GM19238 (cell line): ENCODE results near the gene PTPRK.
"Not testable (repeated sequence)": the region's sequence is repeated elsewhere in the genome, so short reads cannot be mapped to it uniquely, and the experiment has no call there.

ENCODE experiments used
- DNase-seq: peaks from one replicate; pipeline ENCODE4 v3.0.0; 2011; ENCODE audit warnings: low spot score; ENCODE audit not compliant: insufficient read length

The PTPRK gene

DNA sequence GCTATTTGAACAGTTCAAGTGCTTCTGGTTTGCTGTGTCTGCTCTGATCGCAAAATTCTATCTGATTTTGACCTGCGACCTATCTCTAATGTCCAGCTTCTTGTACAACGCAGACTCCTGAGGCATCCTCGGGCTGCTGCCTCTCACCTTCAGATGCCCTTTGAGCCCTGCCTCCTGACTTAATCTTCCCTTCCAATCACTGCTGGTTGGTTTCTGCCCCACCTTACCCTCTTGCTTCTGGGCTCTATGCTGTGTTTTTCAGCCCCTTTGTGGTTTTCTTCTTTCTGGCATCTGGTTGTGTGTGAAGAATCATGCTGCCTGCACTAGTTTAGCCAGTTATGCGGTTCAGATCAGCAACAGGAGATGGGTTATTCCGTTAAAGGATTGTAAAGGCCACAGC lies 488.4 kb downstream of the PTPRK start:
- DNase-seq: no peak

DNA sequence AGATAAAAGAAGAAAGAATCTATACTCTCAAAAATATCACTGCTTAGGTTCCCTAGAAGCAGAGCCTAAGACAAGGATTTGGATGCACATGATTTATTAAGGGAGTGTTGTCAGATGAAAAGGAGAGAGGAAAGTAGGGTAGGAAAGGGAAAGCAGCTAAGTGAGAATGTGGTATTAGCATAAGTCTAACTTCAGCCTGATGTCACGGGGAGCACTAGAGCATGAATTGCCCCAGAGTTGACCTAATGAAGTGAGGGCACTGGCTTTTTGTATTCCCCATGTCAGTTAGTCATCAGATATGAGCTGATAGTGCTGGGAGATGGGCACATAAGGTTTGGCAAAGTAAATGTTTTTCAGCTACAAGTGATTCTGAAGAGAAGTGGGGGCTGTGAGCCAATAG lies 490.6 kb downstream of the PTPRK start:
- no peak for DNase-seq

DNA sequence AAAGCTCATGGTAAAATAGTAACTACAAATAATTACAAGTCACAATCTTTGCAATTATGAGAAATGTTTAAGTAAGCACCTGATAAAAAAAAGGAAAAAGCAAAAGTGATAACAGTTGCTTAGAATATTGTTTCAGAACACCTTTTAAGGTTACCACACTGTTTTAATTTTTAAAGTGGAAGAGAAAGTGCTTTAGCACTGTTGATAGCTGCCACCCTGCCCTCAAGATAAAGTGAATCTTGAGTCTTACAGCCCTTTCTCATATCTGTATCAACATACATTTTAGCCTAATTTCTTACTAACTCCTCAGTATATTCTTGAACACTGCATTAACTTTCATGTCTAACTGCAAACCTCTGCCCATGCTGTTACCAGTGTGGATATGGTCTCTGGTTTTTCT lies 492.2 kb downstream of the PTPRK start:
- DNase-seq: no peak

DNA sequence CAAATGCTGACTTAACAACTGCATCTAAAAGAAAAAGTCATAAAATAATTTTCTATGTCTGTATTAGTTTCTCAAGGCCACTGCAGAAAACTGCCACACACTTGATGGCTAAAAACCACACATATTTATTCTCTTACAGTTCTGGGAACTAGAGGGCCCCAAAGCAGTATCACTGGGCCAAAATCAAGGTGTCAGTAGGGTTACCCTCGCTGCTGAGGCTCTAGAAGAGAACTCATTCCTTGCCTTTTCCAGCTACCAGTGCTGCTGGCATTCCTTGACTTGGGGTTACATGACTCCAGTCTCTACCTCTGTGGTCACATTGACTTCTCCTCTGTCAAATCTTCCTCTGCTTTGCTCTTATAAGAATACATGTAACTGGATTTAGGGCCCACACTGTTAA lies 494.9 kb downstream of the PTPRK start:
- no peak for DNase-seq

DNA sequence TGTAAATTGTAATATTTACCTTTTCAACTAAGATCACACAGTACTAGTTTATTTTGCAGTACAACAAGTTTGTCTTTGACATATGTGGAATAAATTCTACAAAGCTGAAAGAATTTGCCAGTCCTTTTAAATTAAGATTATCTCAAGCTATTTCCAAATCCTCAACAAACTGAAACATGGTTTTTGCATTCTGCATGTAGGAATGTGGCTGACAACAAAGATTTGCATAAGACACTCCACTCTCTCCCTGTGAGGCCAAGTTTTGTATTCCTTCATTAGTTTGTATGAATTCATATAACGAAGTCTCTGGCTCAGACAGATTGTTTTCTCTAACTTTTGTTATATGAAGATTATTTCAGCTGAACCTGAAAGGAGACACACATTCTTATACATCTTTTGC lies 495.4 kb downstream of the PTPRK start:
- no peak for DNase-seq

DNA sequence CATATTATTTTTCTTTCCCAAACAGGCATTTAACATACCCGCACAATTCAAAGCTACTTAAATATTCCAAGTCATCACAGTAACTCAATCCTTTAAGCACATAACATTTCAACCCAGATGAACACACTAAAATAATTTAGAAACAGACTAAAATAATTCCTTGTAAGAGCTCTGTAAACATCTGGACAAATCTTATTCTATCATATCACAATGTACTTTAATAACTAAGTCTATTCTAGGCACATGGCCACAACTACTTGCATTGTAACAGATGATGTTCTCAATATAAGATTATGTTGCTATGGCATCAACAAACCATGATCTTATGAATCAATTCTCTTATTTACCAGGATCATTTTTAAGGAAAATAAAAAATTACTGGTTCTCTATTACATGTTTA lies 496.4 kb downstream of the PTPRK start:
- DNase-seq: no peak

DNA sequence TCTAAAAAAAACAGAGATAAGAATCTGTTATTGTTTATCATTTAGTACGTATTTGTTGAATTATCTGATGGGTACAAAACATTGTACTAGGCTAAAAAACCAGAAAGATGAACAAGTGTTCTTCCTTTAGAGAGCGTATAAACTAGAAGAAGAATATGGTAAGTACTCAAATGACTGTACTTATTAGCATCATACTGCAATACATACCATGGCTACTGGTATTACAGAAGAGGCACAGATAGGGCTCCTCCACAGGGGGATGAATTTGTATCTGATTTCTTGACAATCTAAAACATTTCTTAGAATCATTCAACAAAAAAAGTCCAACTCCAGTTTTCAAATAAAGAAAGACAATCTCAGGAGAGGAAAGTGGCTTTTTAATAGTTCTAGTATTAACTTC lies 501.6 kb downstream of the PTPRK start:
- no peak for DNase-seq

DNA sequence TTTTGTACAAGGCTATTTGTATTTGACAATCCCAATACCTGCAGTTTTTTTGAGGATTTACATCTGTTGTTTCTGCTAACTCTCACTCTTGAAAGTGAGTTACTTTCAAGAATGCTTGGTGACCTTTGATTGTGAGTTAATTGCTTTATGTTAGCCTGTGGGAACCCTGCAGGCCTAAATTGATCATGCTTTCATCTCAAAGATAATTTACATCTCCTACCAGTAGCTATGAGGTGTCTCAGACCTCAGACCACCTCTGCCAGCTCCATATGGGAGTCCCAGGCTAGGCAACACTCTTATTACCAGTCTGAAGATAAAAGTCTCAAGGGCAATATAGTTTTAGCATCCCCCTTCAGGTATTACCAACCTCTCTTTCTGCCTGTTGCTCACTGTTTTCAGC lies 503.1 kb downstream of the PTPRK start:
- no peak for DNase-seq

DNA sequence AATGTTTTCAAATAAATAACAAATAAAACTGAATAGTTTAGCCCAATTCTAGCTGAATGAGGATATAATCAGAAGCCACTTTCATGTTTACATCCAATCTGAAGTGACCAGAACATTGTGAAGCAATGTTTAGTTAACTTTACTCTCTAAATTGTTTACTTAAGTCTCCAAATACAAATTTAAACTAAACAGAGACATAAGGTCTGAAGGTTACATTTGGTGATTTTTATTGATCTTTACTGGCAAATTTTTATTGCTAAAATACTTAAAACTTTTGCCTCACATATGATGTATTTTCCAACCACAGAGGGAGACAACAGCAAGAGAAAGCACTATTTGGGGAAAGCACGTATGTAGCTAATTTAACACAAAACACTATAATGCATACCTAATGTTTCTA lies 512.7 kb downstream of the PTPRK start:
- no peak for DNase-seq

DNA sequence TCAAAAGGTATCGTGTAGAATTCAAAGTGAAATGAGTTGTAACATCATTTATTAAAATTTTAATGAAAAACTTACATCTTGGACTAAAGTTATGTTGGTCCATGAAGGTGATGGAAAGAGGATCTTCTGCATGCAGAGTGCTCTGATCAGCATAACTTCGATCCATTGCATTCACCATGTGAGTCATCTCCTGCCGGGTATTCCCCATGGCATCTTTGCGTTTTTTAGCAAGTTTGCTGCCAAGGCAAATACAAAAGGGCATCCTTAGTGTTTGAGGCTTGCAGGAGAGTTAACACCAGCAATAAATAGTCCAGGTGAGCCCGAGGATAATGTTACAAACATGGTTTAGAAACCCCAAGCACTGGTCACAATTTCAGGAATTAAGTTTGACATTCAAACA lies 515.4 kb downstream of the PTPRK start:
- DNase-seq: no peak

DNA sequence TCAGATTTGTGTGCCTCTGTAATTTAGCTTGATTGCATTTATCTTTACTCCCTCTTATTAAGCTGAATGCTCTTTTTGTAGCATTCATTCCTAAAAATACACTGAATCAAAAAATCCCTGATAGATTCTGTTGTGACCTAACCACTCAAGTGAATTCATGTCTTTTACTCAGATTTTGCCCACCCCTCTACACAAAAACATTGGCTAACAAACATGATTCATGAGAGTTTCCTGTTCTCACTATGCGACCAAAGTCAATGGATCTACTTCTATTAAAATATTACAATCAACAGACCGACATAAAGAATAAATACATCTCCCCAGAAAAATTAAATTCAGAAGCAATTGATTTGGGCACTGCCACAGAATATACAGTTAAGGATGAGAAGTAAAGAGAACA lies 520.0 kb downstream of the PTPRK start:
- no peak for DNase-seq

DNA sequence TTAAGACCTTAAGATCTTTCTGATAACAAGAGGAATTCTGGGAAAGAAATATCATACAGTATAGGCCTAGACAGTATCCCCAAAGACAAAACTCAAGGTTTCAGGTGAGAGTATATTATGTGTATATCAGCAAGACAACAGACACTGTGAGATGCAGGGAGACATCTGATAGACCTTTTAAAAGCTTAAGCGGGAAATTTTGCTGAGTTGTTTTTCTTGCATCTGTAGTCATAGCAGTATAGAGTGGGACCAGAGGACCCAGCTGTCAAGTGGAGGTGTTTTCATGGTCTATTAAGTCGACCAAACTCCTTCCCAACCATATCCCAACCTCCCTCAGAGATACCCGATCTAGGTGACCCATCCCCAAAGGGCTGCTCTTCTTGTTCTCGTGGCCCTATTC lies 521.4 kb downstream of the PTPRK start:
- no peak for DNase-seq

DNA sequence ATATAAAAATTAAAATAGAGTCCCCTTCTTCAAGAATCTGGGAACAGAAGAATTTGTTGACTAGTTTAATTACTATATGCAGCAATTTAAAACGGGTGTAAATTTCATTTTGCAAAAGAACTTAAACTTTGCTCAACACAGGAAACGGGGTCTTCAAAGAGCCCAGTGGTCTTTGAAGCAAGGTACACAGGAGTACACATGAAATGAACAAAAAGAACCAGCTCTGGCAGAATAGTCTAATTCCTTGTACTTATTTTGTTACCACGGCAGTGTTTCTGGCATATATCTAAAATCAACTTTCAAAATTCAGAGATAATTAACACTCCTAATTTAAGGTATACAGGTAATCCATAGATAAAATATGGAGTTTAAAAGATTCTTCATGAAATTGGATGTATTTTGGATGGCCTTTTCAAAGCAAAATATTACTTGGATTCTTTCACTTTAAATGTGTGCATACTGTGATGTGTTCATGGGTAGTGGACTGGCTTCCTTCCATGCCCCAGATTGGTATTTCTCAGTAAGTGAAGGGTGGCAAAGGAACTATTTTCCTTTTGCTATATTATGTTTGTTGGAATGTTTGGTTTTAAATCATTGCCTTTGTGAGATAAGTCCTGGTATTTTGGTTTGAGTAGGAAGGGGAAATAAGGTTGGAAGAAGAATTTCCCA lies 522.8 kb downstream of the PTPRK start:
- DNase-seq: no peak

DNA sequence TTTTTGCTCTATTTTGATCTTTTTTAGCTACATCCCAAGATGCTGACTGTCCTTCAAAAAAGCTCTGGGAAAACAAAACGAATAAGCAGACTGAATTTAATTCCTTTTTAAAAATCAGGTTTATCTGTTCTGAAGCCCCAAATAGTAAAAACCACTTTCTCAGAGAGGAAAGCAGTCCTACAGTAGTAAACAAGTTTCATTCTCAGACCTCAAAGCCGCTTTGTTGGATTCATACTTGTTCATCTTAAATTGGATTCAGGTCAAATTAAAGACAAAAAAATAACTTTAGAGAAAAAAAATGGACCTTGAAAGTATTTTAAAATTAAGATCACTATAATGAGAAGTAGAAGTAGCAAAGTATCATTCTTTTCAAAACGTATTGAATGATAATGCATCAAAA lies 523.5 kb downstream of the PTPRK start:
- DNase-seq: no peak

DNA sequence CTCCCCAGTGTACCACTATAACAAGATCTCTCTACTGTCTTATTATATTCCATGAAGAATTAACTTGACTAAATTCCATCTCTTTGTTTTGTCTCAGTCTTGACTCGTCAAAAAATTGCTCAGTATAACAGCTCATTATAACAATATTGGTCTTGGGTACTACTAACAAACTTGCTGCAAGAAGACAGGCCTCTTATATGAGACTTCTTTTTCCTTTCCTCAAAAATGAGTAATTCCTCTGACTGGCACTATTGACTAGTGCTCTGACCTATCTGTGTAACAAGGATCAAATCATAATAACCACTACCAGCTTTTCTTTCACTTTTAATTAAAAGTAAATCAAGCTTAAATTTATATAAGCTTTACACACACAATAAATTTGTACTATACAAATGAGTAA lies 528.3 kb downstream of the PTPRK start:
- no peak for DNase-seq

DNA sequence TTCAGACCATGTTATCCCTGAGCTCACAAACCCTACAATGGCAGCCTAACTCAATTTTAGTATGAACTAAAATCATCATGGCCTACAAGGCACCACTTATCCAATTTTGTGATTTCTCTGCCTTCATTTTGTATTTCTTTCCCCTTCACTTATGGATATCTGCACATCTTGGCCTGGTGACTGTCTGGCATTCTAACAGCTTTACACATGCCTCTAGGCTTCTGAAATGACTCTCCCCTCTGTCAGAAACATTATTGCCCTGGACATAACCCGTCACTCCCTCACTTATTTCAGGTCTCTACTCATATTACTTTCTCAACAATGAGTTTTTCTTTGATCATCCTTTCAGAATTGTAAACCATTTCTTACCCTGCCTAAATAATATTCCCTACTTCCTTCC lies 530.3 kb downstream of the PTPRK start:
- no peak for DNase-seq

DNA sequence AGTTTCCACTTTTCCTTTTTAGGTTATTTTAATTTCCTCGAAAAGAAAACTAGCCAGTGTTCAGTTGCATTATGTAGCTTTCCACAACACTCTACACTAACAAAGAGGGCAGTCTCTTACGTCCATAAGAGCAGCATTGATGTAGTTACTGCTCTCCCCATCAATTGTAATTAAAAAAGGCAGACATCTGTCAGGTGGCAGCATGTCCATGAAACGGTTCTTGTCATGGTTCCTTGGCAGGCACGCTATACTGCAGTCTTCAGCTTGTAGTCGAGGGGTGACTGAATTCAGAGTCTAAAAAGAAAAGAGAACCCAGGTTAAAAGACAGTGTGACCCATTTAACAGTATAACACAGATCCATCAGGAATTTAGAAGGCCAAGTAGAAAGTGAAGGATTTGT lies 539.4 kb downstream of the PTPRK start:
- DNase-seq: no peak

DNA sequence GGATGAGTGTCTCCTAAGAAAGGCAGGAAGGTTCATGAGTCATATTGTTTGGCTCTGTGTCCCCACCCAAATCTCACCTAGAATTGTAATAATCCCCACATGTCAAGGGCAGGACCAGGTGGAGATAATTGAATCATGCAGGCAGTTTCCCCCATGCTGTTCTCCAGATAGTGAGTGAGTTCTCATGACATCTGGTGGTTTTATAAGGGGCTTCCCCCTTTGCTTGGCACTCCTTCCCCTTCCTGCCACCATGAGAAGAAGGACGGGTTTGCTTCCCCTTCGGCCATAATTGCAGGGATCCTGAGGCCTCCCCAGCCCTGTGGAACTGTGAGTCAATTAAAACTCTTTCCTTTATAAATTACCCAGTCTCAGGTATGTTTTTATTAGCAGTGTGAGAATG lies 542.2 kb downstream of the PTPRK start:
- DNase-seq: not testable (repeated sequence)

DNA sequence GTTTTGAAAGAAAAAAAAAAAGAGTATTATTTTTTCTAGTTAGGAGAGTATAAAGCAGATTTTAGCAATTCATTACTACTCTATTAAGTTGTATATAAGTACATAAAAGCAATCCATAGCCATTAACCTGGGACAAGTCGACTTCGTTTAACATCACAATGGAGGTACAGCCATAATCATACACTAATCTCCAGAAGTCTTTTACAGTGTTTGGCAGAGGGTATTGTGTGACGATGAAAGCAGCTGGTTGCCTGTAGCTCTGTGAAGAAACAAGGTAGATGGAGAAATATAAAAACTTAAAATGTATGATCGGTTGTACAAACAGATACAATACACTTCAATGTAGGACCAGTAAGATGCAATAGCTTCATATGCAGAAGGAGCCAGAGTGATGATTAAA lies 543.6 kb downstream of the PTPRK start:
- DNase-seq: no peak

DNA sequence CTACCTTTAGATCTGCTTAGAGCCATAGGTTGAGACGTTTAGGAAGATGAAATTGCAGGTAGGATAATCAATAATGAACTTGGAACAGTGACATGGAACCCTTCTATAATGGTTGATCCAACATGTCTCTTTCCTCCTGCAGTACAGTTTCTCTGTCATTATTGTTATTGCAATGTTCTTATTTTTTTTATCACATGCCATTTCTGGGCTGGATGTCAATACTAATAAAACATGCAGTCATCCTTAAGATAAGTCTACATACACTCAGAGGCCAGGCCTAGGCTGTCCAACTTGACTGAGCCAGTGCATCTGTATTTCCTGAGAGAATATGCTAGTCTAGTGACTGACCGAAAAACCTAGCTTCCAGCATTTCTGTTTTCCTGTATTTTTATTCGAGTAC lies 544.3 kb downstream of the PTPRK start:
- no peak for DNase-seq

DNA sequence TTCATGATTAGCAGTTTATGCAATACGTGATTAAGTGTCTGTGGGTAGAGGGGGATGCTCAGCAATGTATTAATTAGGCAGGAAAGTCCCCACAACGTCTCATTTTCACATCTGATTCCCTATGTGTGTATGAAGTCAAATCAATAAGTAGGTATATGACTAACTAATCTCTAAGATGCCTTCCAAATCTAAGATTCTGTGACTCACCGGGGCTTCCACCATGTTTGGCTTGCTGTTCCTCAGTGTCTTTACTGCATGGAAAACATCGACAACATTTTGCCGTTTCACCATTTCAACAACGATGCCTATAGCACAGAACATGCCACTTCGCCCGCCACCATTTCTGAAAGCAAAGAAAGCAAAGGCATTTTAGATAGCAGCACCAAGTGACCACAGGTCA lies 547.6 kb downstream of the PTPRK start:
- no peak for DNase-seq

DNA sequence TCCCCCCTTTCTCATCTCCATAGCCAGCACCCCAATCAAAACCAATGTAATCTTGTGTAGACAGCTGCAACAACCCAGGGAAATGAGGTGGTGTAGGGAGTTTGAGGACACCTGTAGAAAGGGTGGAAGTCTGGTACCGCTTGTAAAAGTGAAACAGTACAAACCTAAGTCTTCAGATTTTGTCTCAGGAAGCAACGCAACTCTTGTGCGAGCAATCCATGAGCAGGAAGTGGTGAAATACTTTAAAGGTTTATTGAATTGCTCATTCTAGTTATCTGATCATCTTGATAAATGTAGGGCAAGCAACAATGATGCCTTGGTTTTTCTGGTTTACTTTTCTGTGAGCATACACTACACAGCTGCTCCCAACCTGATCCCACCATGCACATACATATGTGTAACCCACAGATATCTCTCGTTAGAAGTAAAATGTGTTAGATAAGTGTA lies 548.4 kb downstream of the PTPRK start:
- no peak for DNase-seq

DNA sequence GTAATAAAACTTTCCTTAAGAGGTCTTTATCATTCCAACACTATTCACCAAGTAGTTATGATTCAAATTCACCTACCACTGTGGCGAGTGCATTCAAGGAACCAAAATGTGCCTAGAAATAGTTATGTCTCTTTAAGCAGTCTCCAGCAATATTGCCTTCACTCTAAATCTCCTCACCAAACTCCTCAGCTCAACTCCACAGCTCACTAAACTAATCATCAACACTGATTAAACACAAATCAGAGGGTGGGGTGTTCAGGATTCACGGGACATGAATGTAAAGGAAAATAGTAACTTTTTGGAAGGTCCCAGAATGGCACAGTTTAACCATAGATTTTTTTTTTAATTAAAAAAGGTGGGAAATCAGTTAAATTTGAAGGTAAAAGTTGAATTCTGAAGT lies 549.0 kb downstream of the PTPRK start:
- DNase-seq: no peak

DNA sequence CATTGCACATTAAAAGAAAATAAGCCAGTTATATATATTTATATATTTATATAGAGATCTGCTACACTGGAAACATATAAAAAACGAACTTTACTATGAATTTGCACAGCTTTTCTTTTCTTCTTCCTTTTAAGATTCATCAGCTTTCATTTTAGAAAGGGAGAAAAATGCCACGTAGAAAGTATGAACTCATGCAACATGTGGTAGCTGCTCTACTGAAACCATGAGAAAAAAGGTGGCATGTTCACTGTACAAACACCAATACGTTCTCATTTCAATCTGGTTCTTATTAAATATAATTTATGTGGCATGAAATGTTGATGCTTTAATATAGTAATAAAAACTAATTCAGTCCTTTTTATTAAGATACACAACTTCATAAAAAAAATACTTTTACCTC lies 550.7 kb downstream of the PTPRK start:
- DNase-seq: no peak
